Smooth muscle cell (in vitro differentiated cells): ENCODE measurements around the gene SLCO2A1. TPM values are rescaled to one million over a fixed set of nuclear protein-coding genes. Genes with fewer than 3 reads are reported as not detected.

ENCODE experiments used
- DNase-seq: peaks from one replicate; lab custom pipeline; 2025; ENCODE audit not compliant: unreplicated experiment; lab: John Stamatoyannopoulos, UW
- H2AFZ ChIP-seq: fragments of 200-600 bp; sonication (generic); 2 replicates; pipeline ENCODE4 v1.6.0; 2016; ENCODE audit warnings: antibody characterized with exemption, low read depth, mild to moderate bottlenecking
- H3F3A ChIP-seq: fragments of 200-600 bp; sonication (generic); 2 replicates; pipeline ENCODE4 v1.6.0; 2017; ENCODE audit warnings: antibody characterized with exemption, low read depth
- H3K27ac ChIP-seq: fragments of 200-600 bp; sonication (generic); 2 replicates; pipeline ENCODE4 v1.5.1; 2016; ENCODE audit warnings: low read depth, mild to moderate bottlenecking
- H3K27me3 ChIP-seq: fragments of 200-600 bp; sonication (generic); 2 replicates; pipeline ENCODE4 v1.6.1; 2016; ENCODE audit warnings: low read depth, mild to moderate bottlenecking
- H3K36me3 ChIP-seq: fragments of 200-600 bp; sonication (generic); 2 replicates; pipeline ENCODE4 v1.5.1; 2016; ENCODE audit warnings: low read depth
- H3K4me1 ChIP-seq: fragments of 200-600 bp; sonication (generic); 2 replicates; pipeline ENCODE4 v1.5.1; 2016; ENCODE audit warnings: low read depth
- H3K4me2 ChIP-seq: fragments of 200-600 bp; sonication (generic); 2 replicates; pipeline ENCODE4 v1.6.0; 2016; ENCODE audit warnings: mild to moderate bottlenecking
- H3K4me3 ChIP-seq: fragments of 200-600 bp; sonication (generic); 2 replicates; pipeline ENCODE4 v1.5.1; 2016; ENCODE audit warnings: mild to moderate bottlenecking
- H3K79me2 ChIP-seq: fragments of 200-600 bp; sonication (generic); 2 replicates; pipeline ENCODE4 v1.6.0; 2016; ENCODE audit warnings: low read depth, mild to moderate bottlenecking
- H3K9ac ChIP-seq: fragments of 200-600 bp; sonication (generic); 2 replicates; pipeline ENCODE4 v1.6.0; 2016; ENCODE audit warnings: low read depth
- H3K9me3 ChIP-seq: fragments of 200-600 bp; sonication (generic); replicated peaks from 2 replicates; pipeline ENCODE4 v1.5.1; 2016; ENCODE audit warnings: low read depth
- H4K20me1 ChIP-seq: fragments of 200-600 bp; sonication (generic); 2 replicates; pipeline ENCODE4 v1.6.0; 2016; ENCODE audit warnings: low read depth
- CTCF ChIP-seq: fragments of 200-600 bp; sonication (generic); IDR thresholded peaks from 2 replicates; pipeline ENCODE4 v1.5.1; 2017; ENCODE audit warnings: borderline replicate concordance, mild to moderate bottlenecking, antibody characterized with exemption; ENCODE audit not compliant: insufficient read depth, poor library complexity, severe bottlenecking
- WGBS: methylation state at CpG from one replicate; pipeline ENCODE4 v1.1.7; 2016; ENCODE audit warnings: low lambda C conversion rate; 5-methylcytosine and 5-hydroxymethylcytosine counted together
- polyA plus RNA-seq: library from polyadenylated mRNA; unstranded; fragments of >200 nt; fragmentation: Nextera tagmentation; extraction: Ambion mirVana; gene quantifications from 2 replicates; pipeline ENCODE4 v1.2.1, GENCODE V29; 2016
- total RNA-seq: library from RNA; depleted of rRNA; stranded (reverse); fragments of >200 nt; gene quantifications from 2 replicates; pipeline ENCODE4 v1.2.3, GENCODE V29; 2014

Gene SLCO2A1
- total and polyA plus RNA-seq, 2 experiments from 2014 or later = 7.7 to 14.2 TPM

DNA sequence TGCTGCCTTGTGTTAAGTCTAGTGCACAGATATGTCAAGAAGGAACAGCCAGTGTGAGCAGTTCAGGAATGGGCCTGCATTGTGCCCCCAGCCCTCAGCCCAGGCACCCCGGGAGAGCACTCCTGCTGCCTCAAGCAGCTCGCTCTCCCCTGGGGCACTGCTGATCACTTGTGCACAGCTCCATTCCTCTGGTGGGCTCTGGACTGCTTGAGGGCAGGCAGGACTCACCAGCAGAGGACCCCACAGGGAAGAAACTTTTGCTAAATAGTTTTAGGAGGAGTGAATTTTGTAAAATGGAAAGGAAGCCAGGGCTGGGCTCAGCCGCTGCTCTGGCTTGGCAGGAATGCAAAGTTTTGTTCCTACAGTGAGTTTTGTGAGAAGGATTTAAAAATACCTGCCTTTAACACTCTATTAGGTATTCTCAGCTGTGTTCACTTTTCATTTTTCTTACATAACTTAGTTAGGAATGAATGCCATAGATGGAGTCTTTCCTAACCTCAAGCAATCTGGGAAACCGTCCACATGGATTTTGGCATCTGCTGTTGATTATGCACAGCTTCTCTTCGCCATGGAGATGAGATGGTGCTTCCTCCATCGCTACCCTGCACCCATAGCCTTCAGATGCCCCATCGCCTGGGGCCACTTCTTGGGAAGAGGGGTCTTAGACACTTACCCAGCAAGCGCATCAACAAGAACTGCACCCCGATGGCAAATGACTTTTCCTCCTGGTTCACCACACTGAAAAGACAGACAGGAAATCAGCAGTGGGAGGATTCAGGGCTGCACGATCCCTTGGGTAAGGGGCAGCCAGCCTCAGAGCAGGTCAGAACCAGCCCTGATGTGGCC is 91.7 kb downstream of the SLCO2A1 start:
- Histone ChIP-seq H3K4me1 (no peaks in the 10 kb centered on the region), H3K9ac (no peak overlapping the region), H3K27ac (no peak overlapping the region), H3F3A (no peaks in the 10 kb centered on the region), H3K4me2 (no peak overlapping the region), H3K4me3 (no peak overlapping the region), H2AFZ (no peak overlapping the region), H3K27me3 (no peaks in the 10 kb centered on the region), H3K79me2 (no peaks in the 10 kb centered on the region), H3K36me3 (no peaks in the 10 kb centered on the region), H4K20me1 (no peaks in the 10 kb centered on the region), H3K9me3 (no peaks in the 10 kb centered on the region)
- no peak for TF ChIP-seq CTCF
- no peak for DNase-seq
- 89% methylated on average over 10 of the region's 10 CpGs for WGBS

DNA sequence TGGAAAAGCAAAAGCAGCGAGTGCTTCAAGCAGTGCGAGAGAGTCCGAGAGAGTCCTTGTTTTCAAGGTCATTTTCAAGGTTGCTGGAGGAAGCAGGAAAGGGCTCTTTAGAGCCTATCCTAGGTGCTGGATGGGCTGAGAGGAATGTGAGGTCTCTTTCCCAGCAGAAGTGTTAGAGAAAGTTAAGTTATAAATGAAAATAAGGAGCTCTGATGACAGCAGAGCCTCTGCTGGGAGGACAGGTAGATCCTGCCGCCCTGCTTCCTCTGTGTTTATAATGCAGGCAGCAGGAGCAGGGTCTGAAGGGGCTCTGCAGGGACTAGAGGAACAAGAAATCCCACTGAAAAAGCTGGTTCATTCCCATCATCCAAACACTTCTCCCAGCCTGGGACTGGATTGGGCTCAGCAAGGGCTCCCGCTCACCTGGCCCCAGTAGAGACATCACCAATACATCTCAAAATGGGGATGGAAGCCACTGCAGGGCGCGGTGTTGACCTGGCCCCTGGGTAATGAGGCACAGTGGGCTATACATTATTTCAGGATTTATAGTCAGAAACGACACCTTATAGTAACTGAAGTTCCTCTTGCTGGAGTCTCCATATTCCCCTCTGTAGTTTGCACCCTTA is 92.6 kb downstream of the SLCO2A1 start:
- Histone ChIP-seq H3K9ac (no peak overlapping the region), H3K27me3 (no peaks in the 10 kb centered on the region), H2AFZ (no peak overlapping the region), H3K4me2 (no peak overlapping the region), H3K79me2 (no peaks in the 10 kb centered on the region), H3K4me3 (no peak overlapping the region), H3K27ac (no peak overlapping the region), H3K36me3 (no peaks in the 10 kb centered on the region), H3F3A (no peaks in the 10 kb centered on the region), H3K4me1 (no peaks in the 10 kb centered on the region), H4K20me1 (no peaks in the 10 kb centered on the region), H3K9me3 (no peaks in the 10 kb centered on the region)
- 81% methylated on average over 8 of the region's 8 CpGs for WGBS
- no peak for TF ChIP-seq CTCF
- no peak for DNase-seq

- H2AFZ ChIP-seq = no peak overlapping the region
- no peaks in the 10 kb centered on the region for H4K20me1 ChIP-seq
- no peak for TF ChIP-seq CTCF
- H3F3A ChIP-seq = no peaks in the 10 kb centered on the region
- DNase-seq = no peak
- no peak overlapping the region for H3K9ac ChIP-seq
- 92% methylated on average over 13 of the region's 13 CpGs for WGBS
- H3K79me2 ChIP-seq = no peaks in the 10 kb centered on the region
- no peak overlapping the region for H3K4me3 ChIP-seq
- no peaks in the 10 kb centered on the region for H3K9me3 ChIP-seq
- H3K36me3 ChIP-seq = no peaks in the 10 kb centered on the region
- no peaks in the 10 kb centered on the region for H3K4me1 ChIP-seq
- no peak overlapping the region for H3K4me2 ChIP-seq
- no peaks in the 10 kb centered on the region for H3K27me3 ChIP-seq
- H3K27ac ChIP-seq = no peak overlapping the region
Observed at GRCh38 chr3:133935843-133936769, 93.6 kb downstream of the SLCO2A1 start.
